Measurements from ENCODE around the gene SLCO4A1. TPM values are rescaled to one million over a fixed set of nuclear protein-coding genes. Genes with fewer than 3 reads are reported as not detected.

SLCO4A1 gene
- total and polyA plus RNA-seq, 9 of the 15 experiments (the other 6 are each of a cell fraction or from before 2014, with no cell fraction given): 1.6 to 21.9 (median 12.8) TPM

DNA sequence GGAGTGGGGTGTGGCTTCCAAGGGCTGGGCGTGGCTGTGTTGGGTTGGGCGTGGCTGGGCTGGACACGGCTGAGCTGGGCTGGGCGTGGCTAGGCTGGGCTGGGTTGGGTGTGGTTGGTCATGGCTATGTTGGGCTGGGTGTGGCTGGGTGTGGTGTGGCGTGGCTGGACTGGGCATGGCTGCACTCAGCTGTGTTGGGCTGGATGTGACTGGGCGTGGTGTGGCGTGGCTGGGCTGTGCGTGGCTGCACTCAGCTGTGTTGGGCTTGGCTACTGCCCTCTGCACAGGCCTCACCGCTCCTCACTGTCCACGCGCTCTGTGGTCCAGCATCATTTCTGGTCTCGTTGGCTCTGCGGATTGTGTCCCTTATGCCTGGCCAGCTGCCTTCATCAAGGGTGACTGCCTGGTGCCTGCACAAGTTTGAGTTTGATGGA, 43.5 kb upstream of the SLCO4A1 start (continued):
- TF ChIP-seq SP2 (IDR thresholded peaks at IDR 0.05; ENCODE audit: extremely low read depth, low read depth, low read length, poor library complexity, severe bottlenecking) (no peak), PRPF4 (IDR thresholded peaks at IDR 0.05; ENCODE audit: insufficient read depth, low read depth, low read length, poor library complexity, severe bottlenecking) (no peak), TEAD4 (IDR thresholded peaks at IDR 0.05; ENCODE audit: low read length) (no peak), TEAD4 (CRISPR knock-in tag; IDR thresholded peaks at IDR 0.05; ENCODE audit: borderline replicate concordance) (no peak), ESRRB (CRISPR knock-in tag; IDR thresholded peaks at IDR 0.05; ENCODE audit: borderline replicate concordance) (no peak), PHF8 (IDR thresholded peaks at IDR 0.05; ENCODE audit: borderline replicate concordance, low read length) (no peak), TBP (optimal IDR thresholded peaks at IDR 0.05; ENCODE audit: low read depth, low read length) (no peak), MTA2 (IDR thresholded peaks at IDR 0.05; ENCODE audit: low read depth) (0 out of 2 replicates have a peak, but pooled peaks have one; percentile 32), FOXA3 (CRISPR knock-in tag; conservative IDR thresholded peaks at IDR 0.05 in 1 of 2, IDR thresholded peaks at IDR 0.05 in 1 of 2) (no peak), PHF20 (IDR thresholded peaks at IDR 0.05; ENCODE audit: partially characterized antibody) (no peak), POLR2B (IDR thresholded peaks at IDR 0.05; ENCODE audit: low read depth, partially characterized antibody) (no peak), ZNF347 (CRISPR knock-in tag; IDR thresholded peaks at IDR 0.05; ENCODE audit: low read depth) (no peak), FOXA1 (IDR thresholded peaks at IDR 0.05; ENCODE audit: borderline replicate concordance) (no peak), WHSC1 (IDR thresholded peaks at IDR 0.05; ENCODE audit: low read length) (no peak)
- TF ChIP-seq, protein P1, sequence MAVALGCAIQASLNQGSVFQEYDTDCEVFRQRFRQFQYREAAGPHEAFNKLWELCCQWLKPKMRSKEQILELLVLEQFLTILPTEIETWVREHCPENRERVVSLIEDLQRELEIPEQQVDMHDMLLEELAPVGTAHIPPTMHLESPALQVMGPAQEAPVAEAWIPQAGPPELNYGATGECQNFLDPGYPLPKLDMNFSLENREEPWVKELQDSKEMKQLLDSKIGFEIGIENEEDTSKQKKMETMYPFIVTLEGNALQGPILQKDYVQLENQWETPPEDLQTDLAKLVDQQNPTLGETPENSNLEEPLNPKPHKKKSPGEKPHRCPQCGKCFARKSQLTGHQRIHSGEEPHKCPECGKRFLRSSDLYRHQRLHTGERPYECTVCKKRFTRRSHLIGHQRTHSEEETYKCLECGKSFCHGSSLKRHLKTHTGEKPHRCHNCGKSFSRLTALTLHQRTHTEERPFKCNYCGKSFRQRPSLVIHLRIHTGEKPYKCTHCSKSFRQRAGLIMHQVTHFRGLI (CRISPR knock-in tag; IDR thresholded peaks at IDR 0.05): peak; percentile 82; the same call in 1 of the 2 replicates
- TF ChIP-seq, protein P2, sequence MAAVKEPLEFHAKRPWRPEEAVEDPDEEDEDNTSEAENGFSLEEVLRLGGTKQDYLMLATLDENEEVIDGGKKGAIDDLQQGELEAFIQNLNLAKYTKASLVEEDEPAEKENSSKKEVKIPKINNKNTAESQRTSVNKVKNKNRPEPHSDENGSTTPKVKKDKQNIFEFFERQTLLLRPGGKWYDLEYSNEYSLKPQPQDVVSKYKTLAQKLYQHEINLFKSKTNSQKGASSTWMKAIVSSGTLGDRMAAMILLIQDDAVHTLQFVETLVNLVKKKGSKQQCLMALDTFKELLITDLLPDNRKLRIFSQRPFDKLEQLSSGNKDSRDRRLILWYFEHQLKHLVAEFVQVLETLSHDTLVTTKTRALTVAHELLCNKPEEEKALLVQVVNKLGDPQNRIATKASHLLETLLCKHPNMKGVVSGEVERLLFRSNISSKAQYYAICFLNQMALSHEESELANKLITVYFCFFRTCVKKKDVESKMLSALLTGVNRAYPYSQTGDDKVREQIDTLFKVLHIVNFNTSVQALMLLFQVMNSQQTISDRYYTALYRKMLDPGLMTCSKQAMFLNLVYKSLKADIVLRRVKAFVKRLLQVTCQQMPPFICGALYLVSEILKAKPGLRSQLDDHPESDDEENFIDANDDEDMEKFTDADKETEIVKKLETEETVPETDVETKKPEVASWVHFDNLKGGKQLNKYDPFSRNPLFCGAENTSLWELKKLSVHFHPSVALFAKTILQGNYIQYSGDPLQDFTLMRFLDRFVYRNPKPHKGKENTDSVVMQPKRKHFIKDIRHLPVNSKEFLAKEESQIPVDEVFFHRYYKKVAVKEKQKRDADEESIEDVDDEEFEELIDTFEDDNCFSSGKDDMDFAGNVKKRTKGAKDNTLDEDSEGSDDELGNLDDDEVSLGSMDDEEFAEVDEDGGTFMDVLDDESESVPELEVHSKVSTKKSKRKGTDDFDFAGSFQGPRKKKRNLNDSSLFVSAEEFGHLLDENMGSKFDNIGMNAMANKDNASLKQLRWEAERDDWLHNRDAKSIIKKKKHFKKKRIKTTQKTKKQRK (IDR thresholded peaks at IDR 0.05; ENCODE audit: borderline replicate concordance, low read depth, low read length): no peak
- TF ChIP-seq, protein P3, sequence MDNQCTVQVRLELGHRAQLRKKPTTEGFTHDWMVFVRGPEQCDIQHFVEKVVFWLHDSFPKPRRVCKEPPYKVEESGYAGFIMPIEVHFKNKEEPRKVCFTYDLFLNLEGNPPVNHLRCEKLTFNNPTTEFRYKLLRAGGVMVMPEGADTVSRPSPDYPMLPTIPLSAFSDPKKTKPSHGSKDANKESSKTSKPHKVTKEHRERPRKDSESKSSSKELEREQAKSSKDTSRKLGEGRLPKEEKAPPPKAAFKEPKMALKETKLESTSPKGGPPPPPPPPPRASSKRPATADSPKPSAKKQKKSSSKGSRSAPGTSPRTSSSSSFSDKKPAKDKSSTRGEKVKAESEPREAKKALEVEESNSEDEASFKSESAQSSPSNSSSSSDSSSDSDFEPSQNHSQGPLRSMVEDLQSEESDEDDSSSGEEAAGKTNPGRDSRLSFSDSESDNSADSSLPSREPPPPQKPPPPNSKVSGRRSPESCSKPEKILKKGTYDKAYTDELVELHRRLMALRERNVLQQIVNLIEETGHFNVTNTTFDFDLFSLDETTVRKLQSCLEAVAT (IDR thresholded peaks at IDR 0.05): no peak
- TF ChIP-seq, protein P4, sequence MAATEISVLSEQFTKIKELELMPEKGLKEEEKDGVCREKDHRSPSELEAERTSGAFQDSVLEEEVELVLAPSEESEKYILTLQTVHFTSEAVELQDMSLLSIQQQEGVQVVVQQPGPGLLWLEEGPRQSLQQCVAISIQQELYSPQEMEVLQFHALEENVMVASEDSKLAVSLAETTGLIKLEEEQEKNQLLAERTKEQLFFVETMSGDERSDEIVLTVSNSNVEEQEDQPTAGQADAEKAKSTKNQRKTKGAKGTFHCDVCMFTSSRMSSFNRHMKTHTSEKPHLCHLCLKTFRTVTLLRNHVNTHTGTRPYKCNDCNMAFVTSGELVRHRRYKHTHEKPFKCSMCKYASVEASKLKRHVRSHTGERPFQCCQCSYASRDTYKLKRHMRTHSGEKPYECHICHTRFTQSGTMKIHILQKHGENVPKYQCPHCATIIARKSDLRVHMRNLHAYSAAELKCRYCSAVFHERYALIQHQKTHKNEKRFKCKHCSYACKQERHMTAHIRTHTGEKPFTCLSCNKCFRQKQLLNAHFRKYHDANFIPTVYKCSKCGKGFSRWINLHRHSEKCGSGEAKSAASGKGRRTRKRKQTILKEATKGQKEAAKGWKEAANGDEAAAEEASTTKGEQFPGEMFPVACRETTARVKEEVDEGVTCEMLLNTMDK (IDR thresholded peaks at IDR 0.05; ENCODE audit: borderline replicate concordance, insufficient read depth, low read depth, low read length, poor library complexity, severe bottlenecking): no peak

Data from K562 (cell line).